SU-DHL-6 (cell line): Measurements from ENCODE around the gene ALG3.

Experiments
- H2AFZ ChIP-seq: fragments of 200-600 bp; sonication (generic); 2 replicates; pipeline ENCODE4 v1.6.1; 2014; ENCODE audit warnings: low read depth, mild to moderate bottlenecking, moderate library complexity, mixed read lengths, antibody characterized with exemption, low read length; ENCODE audit not compliant: severe bottlenecking
- H3F3A ChIP-seq: fragments of 200-600 bp; shearing (Covaris generic); 2 replicates; pipeline ENCODE4 v1.6.0; 2016; ENCODE audit warnings: antibody characterized with exemption, mild to moderate bottlenecking; ENCODE audit not compliant: insufficient read depth
- H3K27ac ChIP-seq: fragments of 200-600 bp; sonication (generic); 2 replicates; pipeline ENCODE4 v1.5.1; 2016; ENCODE audit warnings: low read depth, mild to moderate bottlenecking, low read length, moderate library complexity, mixed read lengths
- H3K27me3 ChIP-seq: fragments of 200-600 bp; sonication (generic), shearing (Covaris generic); 2 replicates; pipeline ENCODE4 v1.6.0; 2014; ENCODE audit warnings: mild to moderate bottlenecking, low read length
- H3K36me3 ChIP-seq: fragments of 200-600 bp; sonication (generic); 2 replicates; pipeline ENCODE4 v1.6.1; 2014; ENCODE audit warnings: mild to moderate bottlenecking, low read length, mixed read lengths
- H3K4me2 ChIP-seq: fragments of 300-600, 200-600 bp; shearing (Covaris generic), sonication (generic); 2 replicates; pipeline ENCODE4 v1.6.0; 2014; ENCODE audit warnings: low read length, low read depth, mild to moderate bottlenecking; ENCODE audit not compliant: poor library complexity, severe bottlenecking
- H3K4me3 ChIP-seq: fragments of 200-600 bp; sonication (generic); 2 replicates; pipeline ENCODE4 v1.5.1; 2014; ENCODE audit warnings: antibody characterized with exemption, low read length, mild to moderate bottlenecking, mixed read lengths; ENCODE audit not compliant: insufficient read depth, poor library complexity, severe bottlenecking
- H3K79me2 ChIP-seq: fragments of 200-600 bp; sonication (generic); 2 replicates; pipeline ENCODE4 v1.6.1; 2014; ENCODE audit warnings: mild to moderate bottlenecking, low read length, moderate library complexity; ENCODE audit not compliant: insufficient read depth
- H3K9ac ChIP-seq: fragments of 200-600 bp; sonication (generic); 2 replicates; pipeline ENCODE4 v1.7.0; 2014; ENCODE audit warnings: mild to moderate bottlenecking, low read length
- H3K9me2 ChIP-seq: fragments of 200-600 bp; sonication (generic); replicated peaks from 2 replicates; pipeline ENCODE4 v1.6.1; 2014; ENCODE audit warnings: low read length; ENCODE audit not compliant: insufficient read depth
- H3K9me3 ChIP-seq: fragments of 200-600 bp; sonication (generic); 2 replicates; pipeline ENCODE4 v1.6.1; 2014; ENCODE audit warnings: low read length, mixed read lengths; ENCODE audit not compliant: insufficient read depth
- H4K20me1 ChIP-seq: fragments of 200-600 bp; sonication (generic); 2 replicates; pipeline ENCODE4 v1.6.1; 2014; ENCODE audit warnings: low read depth, mild to moderate bottlenecking, antibody characterized with exemption, low read length, moderate library complexity, mixed read lengths
- EZH2phosphoT487 ChIP-seq: fragments of 200-600 bp; sonication (generic), shearing (Covaris generic); conservative IDR thresholded peaks from 2 replicates; pipeline ENCODE4 v1.6.1; 2018; ENCODE audit warnings: mild to moderate bottlenecking, antibody characterized with exemption, low read length, moderate library complexity, mixed read lengths
- TF ChIP-seq, protein P1 (sequence below): fragments of 200-600 bp; sonication (generic); IDR thresholded peaks from one replicate; pipeline ENCODE4 v1.5.1; 2017; ENCODE audit warnings: antibody characterized with exemption, mild to moderate bottlenecking, low read length, moderate library complexity; ENCODE audit not compliant: insufficient read depth, poor library complexity, severe bottlenecking

The ALG3 gene

DNA sequence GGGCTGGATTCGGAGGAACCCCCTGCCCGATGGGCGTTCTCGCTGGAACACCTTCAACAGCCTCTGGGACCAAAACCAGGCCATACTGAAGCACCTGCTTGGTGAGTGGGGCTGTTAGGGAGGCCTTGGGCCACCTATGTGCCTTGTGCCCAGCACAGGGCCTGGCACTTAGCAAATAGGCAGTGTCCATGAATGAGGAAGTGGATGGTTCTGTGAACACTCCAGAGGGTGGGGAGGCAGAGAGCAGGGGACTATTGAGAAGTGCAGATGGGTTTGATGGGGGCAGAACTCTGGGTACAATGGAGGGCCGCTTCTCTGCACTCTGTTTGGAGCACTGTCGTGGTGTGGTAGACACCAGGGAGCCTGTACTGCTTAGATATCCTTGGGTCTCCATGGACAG lies 28.6 kb upstream of the ALG3 start:
- H3K4me2 ChIP-seq = no peak overlapping the region
- H4K20me1 ChIP-seq = no peaks in the 10 kb centered on the region
- no peaks in the 10 kb centered on the region for H3K9me3 ChIP-seq
- H3K9me2 ChIP-seq = no peaks in the 10 kb centered on the region
- no peak overlapping the region for H3K27ac ChIP-seq
- no peaks in the 10 kb centered on the region for H3K27me3 ChIP-seq
- no peak overlapping the region for H3K9ac ChIP-seq
- TF ChIP-seq, protein P1, sequence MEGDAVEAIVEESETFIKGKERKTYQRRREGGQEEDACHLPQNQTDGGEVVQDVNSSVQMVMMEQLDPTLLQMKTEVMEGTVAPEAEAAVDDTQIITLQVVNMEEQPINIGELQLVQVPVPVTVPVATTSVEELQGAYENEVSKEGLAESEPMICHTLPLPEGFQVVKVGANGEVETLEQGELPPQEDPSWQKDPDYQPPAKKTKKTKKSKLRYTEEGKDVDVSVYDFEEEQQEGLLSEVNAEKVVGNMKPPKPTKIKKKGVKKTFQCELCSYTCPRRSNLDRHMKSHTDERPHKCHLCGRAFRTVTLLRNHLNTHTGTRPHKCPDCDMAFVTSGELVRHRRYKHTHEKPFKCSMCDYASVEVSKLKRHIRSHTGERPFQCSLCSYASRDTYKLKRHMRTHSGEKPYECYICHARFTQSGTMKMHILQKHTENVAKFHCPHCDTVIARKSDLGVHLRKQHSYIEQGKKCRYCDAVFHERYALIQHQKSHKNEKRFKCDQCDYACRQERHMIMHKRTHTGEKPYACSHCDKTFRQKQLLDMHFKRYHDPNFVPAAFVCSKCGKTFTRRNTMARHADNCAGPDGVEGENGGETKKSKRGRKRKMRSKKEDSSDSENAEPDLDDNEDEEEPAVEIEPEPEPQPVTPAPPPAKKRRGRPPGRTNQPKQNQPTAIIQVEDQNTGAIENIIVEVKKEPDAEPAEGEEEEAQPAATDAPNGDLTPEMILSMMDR = no peak
- TF ChIP-seq EZH2phosphoT487 = no peak
- H2AFZ ChIP-seq = no peak overlapping the region
- no peaks in the 10 kb centered on the region for H3K79me2 ChIP-seq
- H3K36me3 ChIP-seq = no peaks in the 10 kb centered on the region
- H3F3A ChIP-seq = no peaks in the 10 kb centered on the region
- H3K4me3 ChIP-seq = no peak overlapping the region

DNA sequence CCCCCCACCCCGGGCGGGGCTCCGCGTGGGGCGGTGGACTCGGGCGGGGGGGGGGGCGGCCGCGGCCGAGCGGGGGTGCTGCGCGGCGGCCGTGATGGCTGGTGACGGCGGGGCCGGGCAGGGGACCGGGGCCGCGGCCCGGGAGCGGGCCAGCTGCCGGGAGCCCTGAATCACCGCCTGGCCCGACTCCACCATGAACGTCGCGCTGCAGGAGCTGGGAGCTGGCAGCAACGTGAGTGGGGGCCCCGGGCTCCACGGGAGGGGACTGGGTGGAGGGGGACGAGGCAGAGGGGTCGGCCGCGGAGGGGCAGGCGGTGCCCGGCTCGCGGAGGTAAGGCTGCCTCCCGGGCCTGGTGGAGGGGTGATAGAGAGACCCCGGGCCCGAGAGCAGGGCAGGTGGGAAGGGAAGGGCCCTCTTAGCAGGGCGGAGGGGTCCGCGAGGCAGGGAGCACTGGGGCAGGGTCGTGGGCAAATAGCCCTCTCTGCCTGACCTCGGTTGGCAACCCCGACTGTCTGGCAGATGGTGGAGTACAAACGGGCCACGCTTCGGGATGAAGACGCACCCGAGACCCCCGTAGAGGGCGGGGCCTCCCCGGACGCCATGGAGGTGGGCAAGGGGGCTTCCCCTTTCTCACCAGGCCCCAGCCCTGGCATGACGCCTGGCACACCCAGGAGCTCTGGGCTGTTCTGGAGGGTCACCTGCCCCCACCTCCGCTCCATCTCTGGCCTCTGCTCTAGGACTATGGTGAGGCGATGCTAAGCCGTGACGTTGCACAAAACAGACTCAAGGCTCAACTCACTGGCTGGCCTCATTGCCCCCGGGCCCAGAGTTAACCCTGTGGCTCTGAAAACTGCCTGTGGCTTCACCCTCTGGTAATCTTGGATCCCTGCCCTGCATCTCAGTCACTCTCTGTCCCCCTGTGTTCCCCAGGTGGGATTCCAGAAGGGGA lies 27.5 kb upstream of the ALG3 start, which contains the start of gene ECE2:
ECE2 (plus strand) TSS at position 62 of the 950 bp plus-strand sequence; CDS start at position 194, 132 bp downstream.
- no peak within 1 kb of the TSS for H3K9ac ChIP-seq
- H3K9me2 ChIP-seq = no peaks in the 10 kb centered on the region
- H3K79me2 ChIP-seq = no peaks in the 10 kb centered on the region
- TF ChIP-seq, protein P1 = no peak
- no peak for TF ChIP-seq EZH2phosphoT487
- no peaks in the 10 kb centered on the region for H3K36me3 ChIP-seq
- H3K27ac ChIP-seq = no peak within 1 kb of the TSS
- H4K20me1 ChIP-seq = no peaks in the 10 kb centered on the region
- no peaks in the 10 kb centered on the region for H3K9me3 ChIP-seq
- H3K4me3 ChIP-seq = no peak within 1 kb of the TSS
- H2AFZ ChIP-seq = no peak within 1 kb of the TSS
- H3K27me3 ChIP-seq = no peaks in the 10 kb centered on the region
- no peaks in the 10 kb centered on the region for H3F3A ChIP-seq
- no peak within 1 kb of the TSS for H3K4me2 ChIP-seq

DNA sequence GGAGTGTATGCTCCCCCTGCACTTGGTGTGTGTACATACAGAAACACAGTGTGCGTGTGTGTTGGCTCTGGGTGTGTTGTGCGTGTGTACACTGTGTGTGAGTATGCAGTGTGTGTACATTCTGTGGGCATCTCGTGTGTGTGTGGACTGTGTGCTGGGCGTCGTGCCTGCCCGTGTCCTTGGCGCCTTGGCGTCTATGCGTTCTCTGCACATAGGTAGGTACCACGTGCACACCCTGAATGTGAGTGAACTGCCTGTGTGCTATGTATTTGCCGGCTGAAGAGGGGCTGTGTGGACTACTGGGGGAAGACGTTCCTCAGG lies 26.6 kb upstream of the ALG3 start:
- Histone ChIP-seq H3K27me3 (no peaks in the 10 kb centered on the region), H3K27ac (no peak overlapping the region)
- TF ChIP-seq, protein P1 = no peak
- TF ChIP-seq EZH2phosphoT487 = no peak

More for the DNA sequence above, 26.6 kb upstream of the ALG3 start:
- H3K9ac ChIP-seq = no peak overlapping the region
- H3K79me2 ChIP-seq = no peaks in the 10 kb centered on the region
- H3K4me2 ChIP-seq = no peak overlapping the region
- H3F3A ChIP-seq = no peaks in the 10 kb centered on the region
- no peaks in the 10 kb centered on the region for H3K9me3 ChIP-seq
- H4K20me1 ChIP-seq = no peaks in the 10 kb centered on the region
- H2AFZ ChIP-seq = no peak overlapping the region
- H3K4me3 ChIP-seq = no peak overlapping the region
- H3K9me2 ChIP-seq = no peaks in the 10 kb centered on the region
- H3K36me3 ChIP-seq = no peaks in the 10 kb centered on the region
